SU-DHL-6 (cell line): ENCODE data around the gene GOT1.

Experiments used
- CTCF ChIP-seq: fragments of 200-600 bp; sonication (generic); IDR thresholded peaks from one replicate; pipeline ENCODE4 v1.5.1; 2017; ENCODE audit warnings: antibody characterized with exemption, mild to moderate bottlenecking, low read length, moderate library complexity; ENCODE audit not compliant: insufficient read depth, poor library complexity, severe bottlenecking
- EZH2phosphoT487 ChIP-seq: fragments of 200-600 bp; sonication (generic), shearing (Covaris generic); conservative IDR thresholded peaks from 2 replicates; pipeline ENCODE4 v1.6.1; 2018; ENCODE audit warnings: mild to moderate bottlenecking, antibody characterized with exemption, low read length, moderate library complexity, mixed read lengths

- no peak for TF ChIP-seq CTCF
- TF ChIP-seq EZH2phosphoT487, result no peak
Measured at GRCh38 chr10:99426689-99427088, 3.7 kb downstream of the GOT1 start.
